Stimulated activated CD8-positive, alpha-beta memory T cell treated with anti-CD3 and anti-CD28 coated beads, Interleukin-12 subunit alpha, Interleukin-12 subunit beta, amount 100 ng/mL, for 4 hours (primary cell): ENCODE results near the gene KLK3.

ENCODE experiments used
- DNase-seq: peaks from one replicate; pipeline ENCODE4 v3.0.0-alpha.2; 2020; ENCODE audit warnings: low read depth

The KLK3 gene

DNA sequence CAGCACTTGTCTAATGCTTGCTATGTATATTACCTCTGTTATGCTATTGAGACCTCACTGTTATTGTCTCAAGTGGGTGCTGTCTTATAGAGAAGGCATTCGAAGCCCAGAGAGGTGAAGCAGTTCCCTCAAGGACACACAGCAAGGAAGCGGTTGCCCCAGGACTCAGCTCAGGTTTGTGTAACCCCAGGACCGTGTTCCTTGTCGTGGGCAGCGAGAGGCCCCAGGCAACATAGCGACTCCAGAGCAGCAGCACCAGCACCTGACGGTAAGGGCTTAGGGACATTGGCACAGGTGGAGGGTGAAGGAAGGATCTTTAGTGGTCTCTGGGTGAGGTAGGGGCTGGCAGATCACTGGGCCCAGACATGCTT lies 23.7 kb upstream of the KLK3 start:
- no peak for DNase-seq

DNA sequence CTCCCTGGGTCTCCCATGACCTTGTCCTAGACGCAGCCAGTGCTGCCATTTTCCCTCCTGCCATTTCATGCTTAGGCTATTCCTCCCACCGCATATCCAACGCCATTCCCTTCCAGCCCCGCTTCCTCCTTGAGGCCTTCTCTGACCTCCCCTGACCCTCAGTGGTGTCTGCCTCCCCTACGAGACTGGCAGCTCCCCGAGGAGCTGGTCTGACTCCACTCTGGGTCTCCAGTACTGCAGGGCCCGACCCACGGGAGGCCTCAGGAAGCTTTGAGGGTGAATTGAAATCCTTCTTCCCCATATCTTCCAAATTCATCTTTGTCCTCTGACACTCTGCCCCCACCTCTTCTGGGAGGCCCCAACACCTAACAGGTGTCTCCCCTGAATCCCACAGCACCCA lies 22.0 kb upstream of the KLK3 start:
- no peak for DNase-seq

DNA sequence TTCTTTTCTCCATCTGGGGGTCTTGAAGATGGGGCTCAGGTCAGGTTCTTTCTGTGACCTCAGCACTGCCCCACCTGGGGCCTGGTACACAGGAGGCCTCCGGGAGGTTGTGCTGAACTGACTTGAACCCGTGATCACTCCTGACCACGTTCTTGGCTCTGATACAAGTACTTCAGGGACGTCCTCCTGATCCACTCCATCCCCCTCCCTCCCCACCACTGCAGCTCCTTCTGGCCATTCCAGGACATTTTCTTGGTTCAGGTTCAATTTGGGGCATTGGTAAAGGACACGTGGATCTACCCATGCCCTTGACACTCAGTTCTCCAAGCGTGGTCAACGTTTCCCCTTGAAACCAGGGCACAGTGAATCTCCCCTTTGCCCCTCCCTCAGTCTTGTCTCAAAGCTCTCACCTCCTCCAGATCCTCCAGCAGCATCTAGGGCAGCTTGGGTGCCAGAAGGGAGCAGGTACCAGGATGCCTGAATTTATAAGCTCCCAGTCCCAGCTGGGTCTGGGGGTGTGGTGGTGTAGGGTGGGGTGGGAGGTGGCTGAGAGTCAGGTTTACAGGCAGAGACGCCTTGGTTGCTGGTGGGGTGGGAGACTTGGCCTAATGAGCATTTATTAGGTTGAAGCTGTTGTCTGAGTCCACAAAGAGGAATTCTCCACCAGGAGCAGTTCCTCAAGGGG lies 21.5 kb upstream of the KLK3 start, which contains the start of gene KLK15:
TSS of gene KLK15 (minus strand) at position 458 of the 685 bp plus-strand sequence. CDS start 2,082 bp downstream, outside the sequence.
- DNase-seq, result no peak

- DNase-seq, result no peak
Measured at GRCh38 chr19:50833802-50834167, 20.9 kb upstream of the KLK3 start.

DNA sequence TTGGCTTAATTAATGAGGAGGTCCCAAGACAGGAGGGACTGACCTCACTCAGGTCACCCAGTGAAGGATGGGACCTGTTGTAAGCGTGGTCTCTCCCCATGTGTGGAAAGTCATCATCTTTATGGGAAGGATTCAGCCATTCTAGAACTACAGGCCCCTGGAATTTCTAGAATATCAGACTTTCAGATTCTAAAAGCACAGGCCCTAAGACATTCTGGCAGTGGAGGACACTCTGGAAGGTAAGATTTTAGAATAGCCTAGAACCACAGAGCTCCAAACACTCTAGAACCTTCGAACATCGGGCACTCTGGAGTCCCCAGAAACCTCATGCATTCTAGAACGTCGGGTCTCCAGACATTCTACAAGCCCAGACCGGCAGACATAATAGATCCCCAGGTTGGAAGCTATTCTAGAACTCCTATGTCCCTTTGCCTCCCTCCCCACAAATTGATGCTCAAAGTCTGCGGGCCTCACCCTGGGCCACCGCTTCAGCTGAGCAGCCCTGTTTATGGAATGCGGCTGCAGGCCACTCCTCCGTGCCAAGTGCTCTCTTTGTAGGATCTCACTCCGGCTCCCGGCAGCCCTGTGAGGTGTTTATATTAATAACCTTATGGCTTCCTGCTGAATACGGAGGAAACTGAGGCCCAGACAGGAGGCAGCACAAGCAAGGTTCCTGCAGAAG lies 19.5 kb upstream of the KLK3 start:
- no peak for DNase-seq

DNA sequence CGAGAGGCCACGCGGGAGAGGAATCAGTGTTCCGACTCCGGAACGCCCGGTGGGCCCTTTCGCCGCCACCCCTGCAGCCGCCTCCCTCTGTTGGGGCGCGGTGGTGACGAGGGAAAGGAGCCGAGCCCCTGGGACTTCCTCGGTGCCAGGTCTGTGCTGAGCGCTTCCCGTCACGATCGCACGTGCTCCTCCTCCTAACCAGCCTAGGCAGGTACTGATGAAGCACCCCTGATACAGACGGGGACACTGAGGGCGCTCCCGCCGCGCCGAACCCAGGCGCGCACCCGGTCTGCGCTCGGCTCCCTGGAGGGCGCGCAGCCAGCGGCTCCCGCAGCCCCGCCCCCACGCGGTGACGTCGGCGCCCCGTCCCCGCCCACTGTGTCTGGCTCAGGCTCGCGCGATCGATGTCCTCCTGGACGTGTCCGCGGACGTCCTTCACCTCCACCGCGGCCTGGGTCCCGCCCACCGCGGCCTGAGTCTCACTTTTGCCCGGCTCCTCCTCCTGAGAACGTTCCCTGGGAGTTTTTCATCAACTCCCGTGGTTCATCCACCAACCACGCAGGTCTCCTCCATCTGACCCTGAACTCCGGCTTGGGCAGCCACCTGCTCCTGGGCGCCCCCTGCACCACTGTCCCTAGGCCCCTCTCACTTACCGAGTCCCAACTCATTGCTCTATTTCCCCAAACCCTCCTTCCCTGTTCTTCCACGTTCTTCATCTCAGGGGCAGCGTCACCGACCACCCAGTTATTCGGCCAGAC lies 18.8 kb upstream of the KLK3 start:
- peak; percentile 34 for DNase-seq

GRCh38 chr19:50836543-50837195 lies 18.0 kb upstream of the KLK3 start:
- no peak for DNase-seq

GRCh38 chr19:50837300-50837699 lies 17.4 kb upstream of the KLK3 start:
- DNase-seq, result no peak

GRCh38 chr19:50838239-50838638 lies 16.5 kb upstream of the KLK3 start:
- DNase-seq, result no peak

DNA sequence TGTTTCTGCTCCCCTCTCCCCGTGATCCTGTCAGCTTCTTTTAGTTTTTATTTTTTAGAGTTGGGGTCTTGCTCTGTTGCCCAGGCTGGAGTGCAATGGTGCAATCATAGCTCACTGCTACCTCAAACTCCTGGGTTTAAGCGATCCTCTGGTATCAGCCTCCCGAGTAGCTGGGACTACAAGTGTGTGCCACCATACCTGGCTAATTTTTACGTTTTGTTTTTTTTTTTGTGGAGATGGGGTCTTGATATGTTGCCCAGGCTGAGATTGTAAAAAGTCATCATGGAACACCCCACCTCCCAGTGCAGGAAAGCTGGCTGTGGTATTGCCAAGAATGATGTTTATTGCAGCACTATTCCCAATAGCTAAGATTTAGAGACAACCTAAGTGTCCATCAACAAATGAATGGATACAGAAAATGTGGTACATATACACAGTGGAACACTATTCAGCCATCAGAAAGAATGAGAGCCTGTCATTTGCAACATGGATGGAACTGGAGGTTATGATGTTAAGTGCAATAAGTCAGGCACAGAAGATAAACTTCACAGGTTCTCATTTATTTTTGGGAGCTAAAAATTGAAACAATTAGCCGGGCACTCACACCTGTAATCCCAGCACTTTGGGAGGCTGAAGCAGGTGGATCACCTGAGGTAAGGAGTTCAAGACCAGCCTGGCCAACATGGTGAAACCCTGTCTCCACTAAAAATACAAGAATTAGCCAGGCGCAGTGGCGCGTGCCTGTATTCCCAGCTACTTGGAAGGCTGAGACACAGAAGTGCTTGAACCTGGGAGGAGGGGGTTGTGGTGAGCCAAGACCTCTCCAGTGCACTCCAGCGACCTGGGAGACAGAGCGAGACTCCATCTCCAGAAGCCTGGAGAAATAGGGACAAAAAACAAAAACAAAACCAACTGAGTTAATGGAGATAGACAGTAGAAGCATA lies 14.7 kb upstream of the KLK3 start:
- DNase-seq, result no peak

GRCh38 chr19:50842130-50842529 lies 12.6 kb upstream of the KLK3 start:
- DNase-seq, result no peak

GRCh38 chr19:50843205-50843604 lies 11.5 kb upstream of the KLK3 start:
- DNase-seq, result no peak

DNA sequence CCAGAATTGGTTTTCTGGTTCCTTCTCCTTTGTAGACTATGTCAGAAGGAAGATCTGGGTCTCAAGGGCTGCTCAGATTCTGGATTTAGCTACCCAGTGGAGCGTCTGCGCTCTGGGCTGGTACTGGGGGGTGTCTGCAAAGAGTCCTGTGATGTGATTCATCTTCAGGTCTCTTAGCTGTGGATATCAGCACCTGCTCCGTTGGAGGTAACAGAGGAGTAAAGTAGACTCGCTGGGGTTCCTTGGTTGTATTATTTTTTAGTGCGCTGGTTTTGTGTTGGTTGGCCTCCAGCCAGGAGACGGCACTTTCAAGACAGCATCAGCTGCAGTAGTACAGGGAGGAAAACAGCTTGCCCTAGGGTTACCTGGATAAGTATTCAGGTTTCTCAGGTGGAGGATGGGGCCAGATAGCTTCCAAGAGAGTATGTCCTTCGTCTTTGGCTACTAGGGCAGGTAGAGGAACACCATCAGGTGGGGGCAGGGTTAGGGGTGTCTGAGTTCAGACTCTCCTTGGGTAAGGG lies 11.0 kb upstream of the KLK3 start:
- DNase-seq, result no peak

GRCh38 chr19:50844296-50844935 lies 10.3 kb upstream of the KLK3 start:
- DNase-seq, result no peak

DNA sequence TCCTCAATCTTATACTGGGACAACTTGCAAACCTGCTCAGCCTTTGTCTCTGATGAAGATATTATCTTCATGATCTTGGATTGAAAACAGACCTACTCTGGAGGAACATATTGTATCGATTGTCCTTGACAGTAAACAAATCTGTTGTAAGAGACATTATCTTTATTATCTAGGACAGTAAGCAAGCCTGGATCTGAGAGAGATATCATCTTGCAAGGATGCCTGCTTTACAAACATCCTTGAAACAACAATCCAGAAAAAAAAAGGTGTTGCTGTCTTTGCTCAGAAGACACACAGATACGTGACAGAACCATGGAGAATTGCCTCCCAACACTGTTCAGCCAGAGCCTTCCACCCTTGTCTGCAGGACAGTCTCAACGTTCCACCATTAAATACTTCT lies 4.0 kb upstream of the KLK3 start:
- no peak for DNase-seq

GRCh38 chr19:50851620-50852019 lies 3.1 kb upstream of the KLK3 start:
- no peak for DNase-seq

DNA sequence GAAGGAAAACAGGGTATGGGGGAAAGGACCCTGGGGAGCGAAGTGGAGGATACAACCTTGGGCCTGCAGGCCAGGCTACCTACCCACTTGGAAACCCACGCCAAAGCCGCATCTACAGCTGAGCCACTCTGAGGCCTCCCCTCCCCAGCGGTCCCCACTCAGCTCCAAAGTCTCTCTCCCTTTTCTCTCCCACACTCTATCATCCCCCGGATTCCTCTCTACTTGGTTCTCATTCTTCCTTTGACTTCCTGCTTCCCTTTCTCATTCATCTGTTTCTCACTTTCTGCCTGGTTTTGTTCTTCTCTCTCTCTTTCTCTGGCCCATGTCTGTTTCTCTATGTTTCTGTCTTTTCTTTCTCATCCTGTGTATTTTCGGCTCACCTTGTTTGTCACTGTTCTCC lies 2.7 kb downstream of the KLK3 start:
- no peak for DNase-seq

DNA sequence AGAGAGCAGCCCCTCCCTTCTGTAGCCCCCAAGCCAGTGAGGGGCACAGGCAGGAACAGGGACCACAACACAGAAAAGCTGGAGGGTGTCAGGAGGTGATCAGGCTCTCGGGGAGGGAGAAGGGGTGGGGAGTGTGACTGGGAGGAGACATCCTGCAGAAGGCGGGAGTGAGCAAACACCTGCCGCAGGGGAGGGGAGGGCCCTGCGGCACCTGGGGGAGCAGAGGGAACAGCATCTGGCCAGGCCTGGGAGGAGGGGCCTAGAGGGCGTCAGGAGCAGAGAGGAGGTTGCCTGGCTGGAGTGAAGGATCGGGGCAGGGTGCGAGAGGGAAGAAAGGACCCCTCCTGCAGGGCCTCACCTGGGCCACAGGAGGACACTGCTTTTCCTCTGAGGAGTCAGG lies 4.2 kb downstream of the KLK3 start:
- no peak for DNase-seq

GRCh38 chr19:50859849-50860248 lies 5.1 kb downstream of the KLK3 start:
- no peak for DNase-seq

DNA sequence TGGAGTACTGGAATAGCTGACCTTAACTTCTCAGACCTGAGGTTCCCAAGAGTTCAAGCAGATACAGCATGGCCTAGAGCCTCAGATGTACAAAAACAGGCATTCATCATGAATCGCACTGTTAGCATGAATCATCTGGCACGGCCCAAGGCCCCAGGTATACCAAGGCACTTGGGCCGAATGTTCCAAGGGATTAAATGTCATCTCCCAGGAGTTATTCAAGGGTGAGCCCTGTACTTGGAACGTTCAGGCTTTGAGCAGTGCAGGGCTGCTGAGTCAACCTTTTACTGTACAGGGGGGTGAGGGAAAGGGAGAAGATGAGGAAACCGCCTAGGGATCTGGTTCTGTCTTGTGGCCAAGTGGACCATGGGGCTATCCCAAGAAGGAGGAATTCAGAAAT lies 6.3 kb downstream of the KLK3 start:
- DNase-seq, result no peak
